GM12878 (cell line): ENCODE measurements around the gene RAD18. TPM values are rescaled to one million over a fixed set of nuclear protein-coding genes. Genes with fewer than 3 reads are reported as not detected.

Experiments used
- ATAC-seq: fragments of 200-7000 bp; cut with Tn5 transposase; 3 replicates; pipeline ENCODE4 v1.9.1; 2020; ENCODE audit warnings: mild to moderate bottlenecking, moderate library complexity
- BruUV-seq: library from RNA; stranded (reverse); fragments of 400-500 nt; replicated peaks from 2 replicates; lab custom pipeline; 2021; lab: Mats Ljungman, UMichigan
- CTCF ChIA-PET: fragments of 300-600 bp; sonication (Branson Sonifier 250); formaldehyde crosslinking; extraction: SDS; loops from one replicate; lab custom pipeline; 2021; ENCODE audit warnings: inconsistent platforms; lab: Yijun Ruan, JAX
- POLR2A ChIA-PET: fragments of 350-600 bp; formaldehyde crosslinking; extraction: SDS; loops from one replicate; lab custom pipeline; 2021; ENCODE audit warnings: inconsistent platforms; lab: Charles Lee
- RAD21 ChIA-PET: fragments of 300-600 bp; sonication (Branson Sonifier 250); formaldehyde crosslinking; loops from one replicate; lab custom pipeline; 2023; ENCODE audit warnings: antibody characterized with exemption; ENCODE audit not compliant: unreplicated experiment; lab: Charles Lee
- SMC1A ChIA-PET: fragments of 300-600 bp; sonication (Branson Sonifier 250); formaldehyde crosslinking; loops from one replicate; lab custom pipeline; 2023; ENCODE audit not compliant: unreplicated experiment, uncharacterized antibody; lab: Charles Lee
- DNase-seq: peaks from one replicate; pipeline ENCODE4 v3.0.0-alpha.2; 2011; ENCODE audit warnings: low read depth, low spot score
- FAIRE-seq: peaks from 3 replicates; lab custom pipeline; 2011; peaks lifted over from hg19 to GRCh38; lab: Jason Lieb, UNC
- H2AFZ ChIP-seq: 2 replicates; pipeline ENCODE4 v1.6.0; 2011; ENCODE audit warnings: low read depth, low read length, control low read depth; ENCODE audit not compliant: control insufficient read depth
- H3K27ac ChIP-seq: 2 replicates; pipeline ENCODE4 v1.5.1; 2011; ENCODE audit warnings: control low read depth; ENCODE audit not compliant: control insufficient read depth, insufficient read depth
- H3K27me3 ChIP-seq, 2 experiments: replicated peaks in 1 of 2; 2 replicates each; pipeline versions ENCODE4 v1.6.0 to v1.6.1; 2011; ENCODE audit warnings: low read length in 1 of 2; ENCODE audit not compliant: control insufficient read depth in 2 of 2, insufficient read depth in 2 of 2
- H3K36me3 ChIP-seq, 2 experiments: 2 replicates each; pipeline ENCODE4 v1.5.1; 2011; ENCODE audit warnings: low read length in 1 of 2; ENCODE audit not compliant: control insufficient read depth in 2 of 2, insufficient read depth in 2 of 2
- H3K4me1 ChIP-seq: 2 replicates; pipeline ENCODE4 v1.6.1; 2011; ENCODE audit warnings: mild to moderate bottlenecking, low read length, moderate library complexity, mixed read lengths; ENCODE audit not compliant: control insufficient read depth, insufficient read depth
- H3K4me2 ChIP-seq: 2 replicates; pipeline ENCODE4 v1.6.0; 2011; ENCODE audit warnings: control low read depth; ENCODE audit not compliant: control insufficient read depth, insufficient read depth
- H3K4me3 ChIP-seq: fragments of 200-600 bp; sonication (generic); 2 replicates; pipeline ENCODE4 v1.5.1; 2016
- H3K79me2 ChIP-seq: 2 replicates; pipeline ENCODE4 v1.6.0; 2011; ENCODE audit warnings: low read length; ENCODE audit not compliant: control insufficient read depth, insufficient read depth
- H3K9ac ChIP-seq: 2 replicates; pipeline ENCODE4 v1.8.0; 2011; ENCODE audit warnings: low read length, control low read depth, mixed read lengths; ENCODE audit not compliant: control insufficient read depth, insufficient read depth
- H3K9me3 ChIP-seq: replicated peaks from 3 replicates; pipeline ENCODE4 v1.5.1; 2011; ENCODE audit warnings: mild to moderate bottlenecking, low read length; ENCODE audit not compliant: control insufficient read depth, insufficient read depth
- H4K20me1 ChIP-seq: 2 replicates; pipeline ENCODE4 v1.6.0; 2011; ENCODE audit not compliant: control insufficient read depth, insufficient read depth
- CBX5 ChIP-seq: sonication (generic); IDR thresholded peaks from 2 replicates; pipeline ENCODE4 v1.6.1; 2016; ENCODE audit warnings: low read depth, moderate library complexity, mild to moderate bottlenecking, inconsistent platforms
- DPF2 ChIP-seq: fragments of 450-650 bp; IDR thresholded peaks from 2 replicates; pipeline ENCODE4 v1.6.1; 2017; ENCODE audit warnings: mild to moderate bottlenecking
- EED ChIP-seq: sonication (generic); IDR thresholded peaks from 2 replicates; pipeline ENCODE4 v1.6.1; 2016; ENCODE audit warnings: antibody characterized with exemption, low read depth
- HDGF ChIP-seq: fragments of 450-650 bp; IDR thresholded peaks from 2 replicates; pipeline ENCODE4 v1.6.1; 2016; ENCODE audit warnings: antibody characterized with exemption
- JUNB ChIP-seq: IDR thresholded peaks from 2 replicates; pipeline ENCODE4 v1.6.1; 2016; ENCODE audit warnings: antibody characterized with exemption, mild to moderate bottlenecking
- NFYA ChIP-seq: IDR thresholded peaks from 2 replicates; pipeline ENCODE4 v1.6.1; 2011; ENCODE audit warnings: low read depth, mild to moderate bottlenecking, low read length, improper control_type of control experiment, borderline replicate concordance
- POLR2AphosphoS5 ChIP-seq: IDR thresholded peaks from 2 replicates; pipeline ENCODE4 v1.6.1; 2011; ENCODE audit warnings: mild to moderate bottlenecking, low read length, inconsistent platforms
- RAD51 ChIP-seq: fragments of 450-650 bp; IDR thresholded peaks from 2 replicates; pipeline ENCODE4 v1.6.1; 2016; ENCODE audit warnings: moderate library complexity, mild to moderate bottlenecking, inconsistent platforms
- RFX5 ChIP-seq: IDR thresholded peaks from 2 replicates; pipeline ENCODE4 v1.6.1; 2011; ENCODE audit warnings: low read depth, low read length, improper control_type of control experiment
- SP1 ChIP-seq: IDR thresholded peaks from one replicate; pipeline ENCODE4 v1.6.1; 2011; ENCODE audit warnings: low read depth, low read length
- SREBF1 ChIP-seq: IDR thresholded peaks from 2 replicates; pipeline ENCODE4 v1.6.1; 2012; ENCODE audit warnings: mild to moderate bottlenecking, low read length
- STAT3 ChIP-seq: IDR thresholded peaks from 2 replicates; pipeline ENCODE4 v1.6.1; 2011; ENCODE audit warnings: low read depth, low read length, improper control_type of control experiment
- TBL1XR1 ChIP-seq: IDR thresholded peaks from 2 replicates; pipeline ENCODE4 v1.6.1; 2012; ENCODE audit warnings: low read depth, low read length, improper control_type of control experiment
- WRNIP1 ChIP-seq: IDR thresholded peaks from 2 replicates; pipeline ENCODE4 v1.6.1; 2011; ENCODE audit warnings: low read depth, low read length, improper control_type of control experiment, borderline replicate concordance
- WGBS: methylation state at CpG from one replicate; pipeline ENCODE4 v1.1.6; 2016; ENCODE audit warnings: low lambda C conversion rate; ENCODE audit not compliant: insufficient replicate concordance, insufficient coverage; ENCODE audit errors: missing lambda C conversion rate; 5-methylcytosine and 5-hydroxymethylcytosine counted together
- in situ Hi-C: fragments of 300-500 bp; cut with MboI; formaldehyde crosslinking; loops from 9 replicates; pipeline ENCODE4 v1.14.3; 2018; ENCODE audit warnings: mixed read lengths
- intact Hi-C: fragments of 100-400 bp; cut with micrococcal nuclease; formaldehyde crosslinking; loops from one replicate; pipeline ENCODE4 v1.14.2; 2022; ENCODE audit not compliant: unreplicated experiment
- polyA plus RNA-seq, 11 experiments: library from polyadenylated mRNA; depleted of rRNA in 4 of 11; unstranded in 6 of 11; stranded (reverse) in 5 of 11; fragments of >200 nt; fragmentation: Nextera tagmentation in 4 of 11; fragmentation: Illumina TruSeq in 1 of 11; extraction: Ambion mirVana in 4 of 11; extraction: Trizol in 1 of 11; gene quantifications; 1 replicate in 1 of 11; 2 replicates in 10 of 11; pipeline versions ENCODE4 v1.2.1 to v1.2.3, GENCODE V29; 2011 to 2016; ENCODE audit warnings: inconsistent platforms in 2 of 11, missing spikeins in 2 of 11, low read depth in 1 of 11
- total RNA-seq, 4 experiments: library from RNA; depleted of rRNA in 3 of 4; stranded (reverse); fragments of >200 nt in 3 of 4; fragmentation: Illumina TruSeq in 1 of 4; extraction: Trizol in 1 of 4; gene quantifications; 2 replicates each; pipeline versions ENCODE4 v1.2.1 to v1.2.3, GENCODE V29; 2013 to 2021
- TF ChIP-seq, protein P1 (sequence below): IDR thresholded peaks from 2 replicates; pipeline ENCODE4 v1.6.1; 2012; ENCODE audit warnings: improper control_type of control experiment, low read depth, low read length; ENCODE audit not compliant: insufficient replicate concordance

Gene RAD18
- total and polyA plus RNA-seq, 10 of the 15 experiments (the other 5 are each of a cell fraction or from before 2014, with no cell fraction given) = 8.7 to 38.6 (median 19.2) TPM

DNA sequence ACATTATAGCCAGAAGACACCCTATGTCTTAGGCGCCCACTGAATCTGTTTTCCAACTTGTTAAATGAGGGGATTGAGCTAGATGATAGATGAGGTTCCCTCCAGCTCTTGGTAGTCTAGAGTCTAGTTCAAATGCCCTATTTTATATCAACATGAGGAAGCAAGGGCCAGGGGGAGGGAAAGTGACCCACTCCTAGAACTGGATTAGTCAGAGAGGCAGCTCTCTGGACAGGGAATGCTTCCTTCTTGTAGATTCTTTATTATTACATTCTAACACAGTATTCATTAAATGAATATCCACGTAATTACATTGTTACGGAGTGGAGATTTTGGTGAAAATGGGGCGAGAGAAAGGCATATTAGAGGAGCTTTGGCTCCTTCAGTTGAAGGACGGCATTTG lies 89.5 kb downstream of the RAD18 start:
- TF ChIP-seq SP1 (no peak), DPF2 (no peak), SREBF1 (no peak), POLR2AphosphoS5 (no peak), WRNIP1 (no peak), NFYA (no peak), CBX5 (no peak), EED (no peak), JUNB (no peak), HDGF (no peak)
- no peaks in the 10 kb centered on the region for H3K9me3 ChIP-seq
- no peaks in the 10 kb centered on the region for H3K79me2 ChIP-seq
- POLR2A ChIA-PET = no interaction called here
- H3K9ac ChIP-seq = no peak overlapping the region
- H3K36me3 ChIP-seq = 0 out of 4 replicates have a peak, but pooled peaks cover 0 to 2% of the 10 kb centered on the region in 2 experiments
- no peak for DNase-seq
- SMC1A ChIA-PET = no interaction called here
- CTCF ChIA-PET = interaction anchor here (0.8 to 1.4 kb wide), 4 partner anchors 11 to 104 kb away, joined by 3 to 4 read pairs (median 4); partner anchors contain the start of gene OXTR
- in situ Hi-C loops (no loop called here), intact Hi-C loops (no loop called here)
- no peak overlapping the region for H3K27ac ChIP-seq
- no peak overlapping the region for H2AFZ ChIP-seq
- H3K4me3 ChIP-seq = no peak overlapping the region
- no peak for FAIRE-seq
- no TSS peak for BruUV-seq
- H3K4me1 ChIP-seq = no peaks in the 10 kb centered on the region
- RAD21 ChIA-PET = no interaction called here
- no peaks in the 10 kb centered on the region for H4K20me1 ChIP-seq
- WGBS = 96% methylated on average over 5 of the region's 5 CpGs
- no peak for ATAC-seq
- H3K27me3 ChIP-seq = no peaks in the 10 kb centered on the region
- no peak overlapping the region for H3K4me2 ChIP-seq

DNA sequence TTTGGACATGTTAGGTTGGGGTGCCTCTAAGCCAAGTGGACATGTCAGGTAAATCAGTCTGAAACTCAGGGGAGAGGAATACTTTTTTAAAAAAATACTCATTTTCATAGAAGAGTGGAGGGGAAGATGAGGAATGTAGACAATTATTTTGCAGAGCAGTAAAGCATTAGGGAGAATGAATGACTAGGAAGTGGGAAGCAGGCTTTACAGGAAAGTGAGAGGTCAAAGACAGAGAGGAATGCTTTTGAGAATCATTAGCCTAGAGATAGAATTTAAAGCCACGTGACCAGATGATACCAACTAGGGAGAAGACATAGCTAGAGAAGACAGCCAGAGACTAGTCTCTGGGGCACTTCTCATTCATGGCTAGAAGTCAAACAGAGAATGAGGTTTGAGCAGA lies 91.0 kb downstream of the RAD18 start:
- Histone ChIP-seq H3K27me3 (no peaks in the 10 kb centered on the region), H3K36me3 (0 out of 4 replicates have a peak, but pooled peaks cover 0 to 1% of the 10 kb centered on the region in 2 experiments), H2AFZ (no peak overlapping the region), H3K27ac (no peak overlapping the region), H3K9me3 (no peaks in the 10 kb centered on the region), H3K4me1 (no peaks in the 10 kb centered on the region), H3K4me3 (no peak overlapping the region), H3K79me2 (no peaks in the 10 kb centered on the region), H3K4me2 (no peak overlapping the region), H3K9ac (no peak overlapping the region), H4K20me1 (no peaks in the 10 kb centered on the region)
- RAD21 ChIA-PET = no interaction called here
- FAIRE-seq (no peak), ATAC-seq (no peak), DNase-seq (no peak)
- CTCF ChIA-PET = no interaction called here
- POLR2A ChIA-PET = no interaction called here
- in situ Hi-C loops = no loop called here
- SMC1A ChIA-PET = interaction anchor here (0.6 kb wide), 1 partner anchor 336 kb away, joined by 4 read pairs; no protein-coding TSS in a partner anchor
- no TSS peak for BruUV-seq
- WGBS = 60% methylated on average over 1 of the region's 1 CpG
- intact Hi-C loops = no loop called here
- TF ChIP-seq TBL1XR1 (no peak), DPF2 (no peak), STAT3 (no peak), RFX5 (no peak), RAD51 (no peak)
- TF ChIP-seq, protein P1, sequence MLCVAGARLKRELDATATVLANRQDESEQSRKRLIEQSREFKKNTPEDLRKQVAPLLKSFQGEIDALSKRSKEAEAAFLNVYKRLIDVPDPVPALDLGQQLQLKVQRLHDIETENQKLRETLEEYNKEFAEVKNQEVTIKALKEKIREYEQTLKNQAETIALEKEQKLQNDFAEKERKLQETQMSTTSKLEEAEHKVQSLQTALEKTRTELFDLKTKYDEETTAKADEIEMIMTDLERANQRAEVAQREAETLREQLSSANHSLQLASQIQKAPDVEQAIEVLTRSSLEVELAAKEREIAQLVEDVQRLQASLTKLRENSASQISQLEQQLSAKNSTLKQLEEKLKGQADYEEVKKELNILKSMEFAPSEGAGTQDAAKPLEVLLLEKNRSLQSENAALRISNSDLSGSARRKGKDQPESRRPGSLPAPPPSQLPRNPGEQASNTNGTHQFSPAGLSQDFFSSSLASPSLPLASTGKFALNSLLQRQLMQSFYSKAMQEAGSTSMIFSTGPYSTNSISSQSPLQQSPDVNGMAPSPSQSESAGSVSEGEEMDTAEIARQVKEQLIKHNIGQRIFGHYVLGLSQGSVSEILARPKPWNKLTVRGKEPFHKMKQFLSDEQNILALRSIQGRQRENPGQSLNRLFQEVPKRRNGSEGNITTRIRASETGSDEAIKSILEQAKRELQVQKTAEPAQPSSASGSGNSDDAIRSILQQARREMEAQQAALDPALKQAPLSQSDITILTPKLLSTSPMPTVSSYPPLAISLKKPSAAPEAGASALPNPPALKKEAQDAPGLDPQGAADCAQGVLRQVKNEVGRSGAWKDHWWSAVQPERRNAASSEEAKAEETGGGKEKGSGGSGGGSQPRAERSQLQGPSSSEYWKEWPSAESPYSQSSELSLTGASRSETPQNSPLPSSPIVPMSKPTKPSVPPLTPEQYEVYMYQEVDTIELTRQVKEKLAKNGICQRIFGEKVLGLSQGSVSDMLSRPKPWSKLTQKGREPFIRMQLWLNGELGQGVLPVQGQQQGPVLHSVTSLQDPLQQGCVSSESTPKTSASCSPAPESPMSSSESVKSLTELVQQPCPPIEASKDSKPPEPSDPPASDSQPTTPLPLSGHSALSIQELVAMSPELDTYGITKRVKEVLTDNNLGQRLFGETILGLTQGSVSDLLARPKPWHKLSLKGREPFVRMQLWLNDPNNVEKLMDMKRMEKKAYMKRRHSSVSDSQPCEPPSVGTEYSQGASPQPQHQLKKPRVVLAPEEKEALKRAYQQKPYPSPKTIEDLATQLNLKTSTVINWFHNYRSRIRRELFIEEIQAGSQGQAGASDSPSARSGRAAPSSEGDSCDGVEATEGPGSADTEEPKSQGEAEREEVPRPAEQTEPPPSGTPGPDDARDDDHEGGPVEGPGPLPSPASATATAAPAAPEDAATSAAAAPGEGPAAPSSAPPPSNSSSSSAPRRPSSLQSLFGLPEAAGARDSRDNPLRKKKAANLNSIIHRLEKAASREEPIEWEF = no peak
